Measurements from ENCODE around the gene ZC3H14. TPM values are rescaled to one million over a fixed set of nuclear protein-coding genes. Genes with fewer than 3 reads are reported as not detected.

ZC3H14 gene
- total and polyA plus RNA-seq, 4 donors = 22.4 to 54.5 (median 31.7) TPM

DNA sequence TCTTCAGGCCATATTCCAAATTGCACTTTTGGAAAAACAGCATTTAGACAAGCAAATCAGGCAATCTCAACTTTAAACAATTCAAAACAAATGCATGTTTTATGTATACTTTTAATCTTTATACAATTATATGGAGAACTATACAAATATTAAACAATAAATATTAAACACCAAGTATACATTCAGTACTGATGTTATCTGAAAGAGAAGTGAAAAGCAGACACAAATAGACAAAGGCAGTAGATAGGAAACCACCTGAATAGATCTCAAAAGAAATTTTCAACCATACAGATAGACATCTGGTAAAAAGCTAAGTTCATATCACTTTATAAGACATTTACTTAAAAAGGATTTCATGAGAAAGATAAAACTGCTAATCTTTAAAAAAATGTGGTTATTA is 65.2 kb downstream of the ZC3H14 start:
- H3K27ac ChIP-seq (ENCODE audit: low read depth in 1 of 2, low read length in 2 of 2) = no peak overlapping the region
- no peak overlapping the region for H3K4me3 ChIP-seq (ENCODE audit: low read depth in 1 of 3, low read length in 3 of 3)
- H3K9me3 ChIP-seq (ENCODE audit: control insufficient read depth in 4 of 4, low read length in 3 of 4) = no peaks in the 10 kb centered on the region
- no peaks in the 10 kb centered on the region for H3K27me3 ChIP-seq (ENCODE audit: control insufficient read depth in 4 of 4, insufficient read depth in 4 of 4, low read length in 3 of 4)
- H3K4me1 ChIP-seq (ENCODE audit: control insufficient read depth in 4 of 4, insufficient read depth in 4 of 4, low read length in 3 of 4) = no peaks in the 10 kb centered on the region
- peaks cover 0 to under 1% (median 0%) of the 10 kb centered on the region in 4 donors for H3K36me3 ChIP-seq (ENCODE audit: control insufficient read depth in 4 of 4, insufficient read depth in 3 of 4, low read depth in 1 of 4, low read length in 3 of 4)
- H3K9ac ChIP-seq (ENCODE audit: low read depth in 1 of 2, low read length in 2 of 2) = no peak overlapping the region
- TF ChIP-seq YY1 (IDR thresholded peaks at IDR 0.05) (no peak), EGR1 (IDR thresholded peaks at IDR 0.05; ENCODE audit: low read depth in 2 of 2) (no peak), JUND (IDR thresholded peaks at IDR 0.05) (no peak), RAD21 (IDR thresholded peaks at IDR 0.05) (no peak), SP1 (IDR thresholded peaks at IDR 0.05) (no peak), HNF4A (conservative IDR thresholded peaks at IDR 0.05) (no peak), TAF1 (conservative IDR thresholded peaks at IDR 0.05) (no peak), FOXA2 (IDR thresholded peaks at IDR 0.05) (no peak), HNF4G (IDR thresholded peaks at IDR 0.05) (no peak), GABPA (IDR thresholded peaks at IDR 0.05 in 1 of 2, conservative IDR thresholded peaks at IDR 0.05 in 1 of 2) (no peak), NR2F2 (IDR thresholded peaks at IDR 0.05) (no peak), FOXA1 (IDR thresholded peaks at IDR 0.05) (no peak), RXRA (IDR thresholded peaks at IDR 0.05) (no peak)
- TF ChIP-seq, protein P1, sequence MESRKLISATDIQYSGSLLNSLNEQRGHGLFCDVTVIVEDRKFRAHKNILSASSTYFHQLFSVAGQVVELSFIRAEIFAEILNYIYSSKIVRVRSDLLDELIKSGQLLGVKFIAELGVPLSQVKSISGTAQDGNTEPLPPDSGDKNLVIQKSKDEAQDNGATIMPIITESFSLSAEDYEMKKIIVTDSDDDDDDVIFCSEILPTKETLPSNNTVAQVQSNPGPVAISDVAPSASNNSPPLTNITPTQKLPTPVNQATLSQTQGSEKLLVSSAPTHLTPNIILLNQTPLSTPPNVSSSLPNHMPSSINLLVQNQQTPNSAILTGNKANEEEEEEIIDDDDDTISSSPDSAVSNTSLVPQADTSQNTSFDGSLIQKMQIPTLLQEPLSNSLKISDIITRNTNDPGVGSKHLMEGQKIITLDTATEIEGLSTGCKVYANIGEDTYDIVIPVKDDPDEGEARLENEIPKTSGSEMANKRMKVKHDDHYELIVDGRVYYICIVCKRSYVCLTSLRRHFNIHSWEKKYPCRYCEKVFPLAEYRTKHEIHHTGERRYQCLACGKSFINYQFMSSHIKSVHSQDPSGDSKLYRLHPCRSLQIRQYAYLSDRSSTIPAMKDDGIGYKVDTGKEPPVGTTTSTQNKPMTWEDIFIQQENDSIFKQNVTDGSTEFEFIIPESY (IDR thresholded peaks at IDR 0.05) = no peak
- TF ChIP-seq, protein P2, sequence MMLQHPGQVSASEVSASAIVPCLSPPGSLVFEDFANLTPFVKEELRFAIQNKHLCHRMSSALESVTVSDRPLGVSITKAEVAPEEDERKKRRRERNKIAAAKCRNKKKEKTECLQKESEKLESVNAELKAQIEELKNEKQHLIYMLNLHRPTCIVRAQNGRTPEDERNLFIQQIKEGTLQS (IDR thresholded peaks at IDR 0.05) = no peak
- TF ChIP-seq, protein P3, sequence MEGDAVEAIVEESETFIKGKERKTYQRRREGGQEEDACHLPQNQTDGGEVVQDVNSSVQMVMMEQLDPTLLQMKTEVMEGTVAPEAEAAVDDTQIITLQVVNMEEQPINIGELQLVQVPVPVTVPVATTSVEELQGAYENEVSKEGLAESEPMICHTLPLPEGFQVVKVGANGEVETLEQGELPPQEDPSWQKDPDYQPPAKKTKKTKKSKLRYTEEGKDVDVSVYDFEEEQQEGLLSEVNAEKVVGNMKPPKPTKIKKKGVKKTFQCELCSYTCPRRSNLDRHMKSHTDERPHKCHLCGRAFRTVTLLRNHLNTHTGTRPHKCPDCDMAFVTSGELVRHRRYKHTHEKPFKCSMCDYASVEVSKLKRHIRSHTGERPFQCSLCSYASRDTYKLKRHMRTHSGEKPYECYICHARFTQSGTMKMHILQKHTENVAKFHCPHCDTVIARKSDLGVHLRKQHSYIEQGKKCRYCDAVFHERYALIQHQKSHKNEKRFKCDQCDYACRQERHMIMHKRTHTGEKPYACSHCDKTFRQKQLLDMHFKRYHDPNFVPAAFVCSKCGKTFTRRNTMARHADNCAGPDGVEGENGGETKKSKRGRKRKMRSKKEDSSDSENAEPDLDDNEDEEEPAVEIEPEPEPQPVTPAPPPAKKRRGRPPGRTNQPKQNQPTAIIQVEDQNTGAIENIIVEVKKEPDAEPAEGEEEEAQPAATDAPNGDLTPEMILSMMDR (IDR thresholded peaks at IDR 0.05; ENCODE audit: low read depth, low read length, missing input control) = no peak
- TF ChIP-seq, protein P4, sequence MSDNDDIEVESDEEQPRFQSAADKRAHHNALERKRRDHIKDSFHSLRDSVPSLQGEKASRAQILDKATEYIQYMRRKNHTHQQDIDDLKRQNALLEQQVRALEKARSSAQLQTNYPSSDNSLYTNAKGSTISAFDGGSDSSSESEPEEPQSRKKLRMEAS (IDR thresholded peaks at IDR 0.05) = no peak
- TF ChIP-seq, protein P5, sequence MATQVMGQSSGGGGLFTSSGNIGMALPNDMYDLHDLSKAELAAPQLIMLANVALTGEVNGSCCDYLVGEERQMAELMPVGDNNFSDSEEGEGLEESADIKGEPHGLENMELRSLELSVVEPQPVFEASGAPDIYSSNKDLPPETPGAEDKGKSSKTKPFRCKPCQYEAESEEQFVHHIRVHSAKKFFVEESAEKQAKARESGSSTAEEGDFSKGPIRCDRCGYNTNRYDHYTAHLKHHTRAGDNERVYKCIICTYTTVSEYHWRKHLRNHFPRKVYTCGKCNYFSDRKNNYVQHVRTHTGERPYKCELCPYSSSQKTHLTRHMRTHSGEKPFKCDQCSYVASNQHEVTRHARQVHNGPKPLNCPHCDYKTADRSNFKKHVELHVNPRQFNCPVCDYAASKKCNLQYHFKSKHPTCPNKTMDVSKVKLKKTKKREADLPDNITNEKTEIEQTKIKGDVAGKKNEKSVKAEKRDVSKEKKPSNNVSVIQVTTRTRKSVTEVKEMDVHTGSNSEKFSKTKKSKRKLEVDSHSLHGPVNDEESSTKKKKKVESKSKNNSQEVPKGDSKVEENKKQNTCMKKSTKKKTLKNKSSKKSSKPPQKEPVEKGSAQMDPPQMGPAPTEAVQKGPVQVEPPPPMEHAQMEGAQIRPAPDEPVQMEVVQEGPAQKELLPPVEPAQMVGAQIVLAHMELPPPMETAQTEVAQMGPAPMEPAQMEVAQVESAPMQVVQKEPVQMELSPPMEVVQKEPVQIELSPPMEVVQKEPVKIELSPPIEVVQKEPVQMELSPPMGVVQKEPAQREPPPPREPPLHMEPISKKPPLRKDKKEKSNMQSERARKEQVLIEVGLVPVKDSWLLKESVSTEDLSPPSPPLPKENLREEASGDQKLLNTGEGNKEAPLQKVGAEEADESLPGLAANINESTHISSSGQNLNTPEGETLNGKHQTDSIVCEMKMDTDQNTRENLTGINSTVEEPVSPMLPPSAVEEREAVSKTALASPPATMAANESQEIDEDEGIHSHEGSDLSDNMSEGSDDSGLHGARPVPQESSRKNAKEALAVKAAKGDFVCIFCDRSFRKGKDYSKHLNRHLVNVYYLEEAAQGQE (IDR thresholded peaks at IDR 0.05) = no peak
- no peak for DNase-seq (ENCODE audit: low spot score)
